HG03095 (cell line): Measurements from ENCODE around the gene STMND1.

ENCODE experiments used
- ATAC-seq: cut with Tn5 transposase; IDR thresholded peaks from one replicate; pipeline ENCODE4 v1.9.1; 2021; ENCODE audit warnings: moderate library complexity; ENCODE audit not compliant: unreplicated experiment

The STMND1 gene

GRCh38 chr6:17097982-17098381 lies 3.9 kb upstream of the STMND1 start:
- ATAC-seq, result no peak

- no peak for ATAC-seq
These were observed 3.3 kb upstream of the STMND1 start for GRCh38 chr6:17098538-17098937.

- no peak for ATAC-seq
These were observed 2.3 kb upstream of the STMND1 start for GRCh38 chr6:17099401-17100059.

GRCh38 chr6:17100806-17101205 lies 1.0 kb upstream of the STMND1 start:
- ATAC-seq, result no peak

GRCh38 chr6:17102258-17102870 lies 514 bp downstream of the STMND1 start:
- no peak for ATAC-seq

GRCh38 chr6:17103715-17104114 lies 1.9 kb downstream of the STMND1 start:
- ATAC-seq, result no peak

- ATAC-seq, result no peak
These were observed 6.0 kb downstream of the STMND1 start for GRCh38 chr6:17107863-17108262.

- ATAC-seq, result no peak
These were observed 13.6 kb downstream of the STMND1 start for GRCh38 chr6:17115251-17116116.

- no peak for ATAC-seq
These were observed 14.2 kb downstream of the STMND1 start for GRCh38 chr6:17116117-17116440.

- ATAC-seq, result no peak
These were observed 18.2 kb downstream of the STMND1 start for GRCh38 chr6:17120019-17120418.

GRCh38 chr6:17125407-17125806 lies 23.6 kb downstream of the STMND1 start:
- no peak for ATAC-seq

- ATAC-seq, result no peak
These were observed 28.9 kb downstream of the STMND1 start for GRCh38 chr6:17130786-17131185.

- no peak for ATAC-seq
These were observed 31.1 kb downstream of the STMND1 start for GRCh38 chr6:17132967-17133366.

GRCh38 chr6:17138033-17138432 lies 36.2 kb downstream of the STMND1 start:
- ATAC-seq, result no peak

GRCh38 chr6:17144016-17144415 lies 42.2 kb downstream of the STMND1 start:
- ATAC-seq, result no peak

- ATAC-seq, result no peak
These were observed 47.7 kb downstream of the STMND1 start for GRCh38 chr6:17149571-17149970.

GRCh38 chr6:17150096-17150495 lies 48.2 kb downstream of the STMND1 start:
- ATAC-seq, result no peak

- ATAC-seq, result no peak
These were observed 50.0 kb downstream of the STMND1 start for GRCh38 chr6:17151888-17152287.

GRCh38 chr6:17152703-17153102 lies 50.9 kb downstream of the STMND1 start:
- no peak for ATAC-seq

- ATAC-seq, result no peak
These were observed 54.5 kb downstream of the STMND1 start for GRCh38 chr6:17156112-17156921.

GRCh38 chr6:17156966-17157365 lies 55.1 kb downstream of the STMND1 start:
- ATAC-seq, result no peak
